HG03064 (cell line): ENCODE measurements around the gene HMCES.

Source experiments
- ATAC-seq: cut with Tn5 transposase; IDR thresholded peaks from one replicate; pipeline ENCODE4 v1.9.1; 2021; ENCODE audit warnings: low read depth; ENCODE audit not compliant: unreplicated experiment

The HMCES gene

DNA sequence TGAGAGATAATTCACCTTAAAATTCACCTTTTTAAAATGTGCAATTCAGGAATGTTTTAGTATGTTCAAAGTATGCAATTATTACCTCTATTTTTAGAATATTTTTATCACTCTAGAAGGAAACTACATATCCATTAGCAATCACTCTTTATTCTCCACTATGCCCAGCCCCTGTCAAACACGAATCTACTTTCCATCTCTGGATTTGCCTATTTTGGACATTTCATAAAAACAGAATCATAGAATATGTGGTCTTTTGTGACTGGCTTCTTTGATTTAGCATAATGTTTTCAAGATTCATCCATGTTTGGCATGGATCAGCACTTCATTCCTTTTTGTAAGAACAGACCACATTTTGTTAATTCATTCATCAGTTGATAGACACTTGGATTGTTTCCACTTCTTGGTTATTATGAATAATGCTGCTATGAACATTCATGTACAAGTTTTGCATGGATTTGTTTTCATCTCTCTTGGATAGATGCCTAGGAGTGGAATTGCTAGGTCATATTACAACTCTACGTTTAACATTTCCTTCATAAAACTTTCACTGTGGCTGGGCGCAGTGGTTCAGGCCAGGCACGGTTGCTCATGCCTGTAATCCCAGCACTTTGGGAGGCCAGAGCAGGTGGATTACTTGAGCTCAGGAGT lies 12.7 kb downstream of the HMCES start:
- no peak for ATAC-seq

DNA sequence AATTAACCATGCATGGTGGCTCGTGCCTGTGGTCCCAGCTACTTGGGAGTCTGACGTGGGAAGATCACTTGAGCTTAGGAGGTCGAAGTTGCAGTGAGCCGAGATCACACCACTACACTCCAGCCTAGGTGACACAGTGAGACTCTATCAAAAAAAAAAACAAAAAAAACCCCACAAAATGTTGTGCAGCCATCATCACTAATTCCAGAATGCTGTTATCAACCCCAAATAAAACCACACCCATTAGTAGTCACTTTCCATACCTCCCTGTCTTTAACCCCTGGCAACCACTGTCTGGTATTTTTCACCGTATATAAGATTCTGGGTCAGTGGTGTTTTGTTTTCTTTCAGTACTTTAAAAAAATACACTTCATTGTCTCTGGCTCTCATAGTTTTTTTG lies 16.6 kb downstream of the HMCES start:
- no peak for ATAC-seq

DNA sequence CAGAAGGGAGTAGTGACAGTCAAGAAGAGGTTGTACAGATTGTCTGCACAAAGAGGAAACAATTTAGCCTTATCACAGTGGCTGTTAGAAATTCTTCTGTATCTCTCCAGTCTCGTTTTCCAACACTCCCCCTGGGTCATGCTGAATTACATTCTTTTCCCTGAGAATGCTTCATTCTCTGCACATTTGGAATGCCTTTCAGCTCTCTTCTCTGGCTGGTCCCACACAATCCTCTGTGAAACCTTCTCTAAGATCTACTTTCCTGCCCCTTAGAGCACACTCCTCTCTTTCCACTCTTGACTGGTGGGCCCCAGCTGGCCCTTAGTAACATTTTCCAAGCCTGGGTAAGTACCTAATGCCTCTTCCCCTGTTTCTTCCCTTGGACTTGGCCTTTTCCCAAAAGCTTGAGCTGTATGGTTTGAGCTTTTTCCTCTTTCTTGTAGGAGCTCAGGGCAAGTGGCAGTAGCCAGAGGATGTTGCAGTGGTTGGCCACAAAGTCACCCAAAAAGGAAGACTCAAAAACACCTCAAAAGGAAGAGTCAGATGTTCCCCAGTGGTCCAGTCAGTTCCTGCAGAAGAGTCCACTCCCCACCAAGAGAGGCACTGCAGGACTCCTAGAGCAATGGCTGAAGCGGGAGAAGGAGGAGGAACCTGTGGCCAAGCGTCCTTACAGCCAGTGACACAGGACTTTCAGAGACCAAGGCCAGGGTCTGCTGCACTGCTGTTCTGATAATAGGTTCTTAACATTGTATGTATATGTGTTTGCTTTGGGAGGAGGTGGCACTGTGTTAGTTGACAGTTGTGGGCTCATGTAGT lies 25.7 kb downstream of the HMCES start:
- ATAC-seq, result no peak

DNA sequence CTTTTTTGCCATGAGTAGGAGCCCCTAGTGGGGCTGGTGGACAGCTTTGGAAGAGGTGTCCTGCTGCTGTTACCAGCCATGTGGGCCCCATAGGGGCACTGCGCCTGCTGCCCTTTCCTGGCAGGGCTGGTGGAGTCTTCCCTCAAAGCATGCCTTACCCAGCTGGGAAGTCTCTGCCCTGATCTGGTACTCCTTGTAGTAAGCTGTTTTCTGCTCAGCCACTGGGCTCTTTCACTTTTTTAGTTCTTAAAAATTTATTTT lies 26.2 kb downstream of the HMCES start:
- no peak for ATAC-seq

DNA sequence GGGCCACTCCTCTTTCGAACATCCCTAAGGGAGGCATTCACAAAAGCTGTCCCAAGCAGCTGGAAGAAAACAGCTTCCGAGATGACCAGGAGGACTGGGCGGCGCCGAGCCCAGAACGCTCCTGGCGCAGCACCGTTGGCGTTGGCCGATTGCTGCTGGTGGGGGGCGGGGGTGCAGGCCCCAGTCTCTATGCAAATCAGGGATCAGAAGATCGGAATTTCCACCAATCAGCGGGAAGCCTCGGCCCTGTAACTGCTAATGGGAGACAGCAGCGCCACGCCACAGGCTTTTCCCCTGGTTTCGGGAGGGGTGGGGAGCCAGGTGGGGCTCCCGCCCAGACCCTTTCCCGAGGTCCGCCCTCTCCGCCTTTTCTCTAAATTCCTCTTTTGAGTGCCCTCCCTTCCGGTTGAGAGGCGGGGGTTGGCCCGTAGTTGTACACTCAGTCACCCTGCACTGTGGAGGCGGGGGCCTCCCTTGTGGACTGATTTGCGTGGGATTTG lies 27.0 kb downstream of the HMCES start:
- ATAC-seq, result no peak

DNA sequence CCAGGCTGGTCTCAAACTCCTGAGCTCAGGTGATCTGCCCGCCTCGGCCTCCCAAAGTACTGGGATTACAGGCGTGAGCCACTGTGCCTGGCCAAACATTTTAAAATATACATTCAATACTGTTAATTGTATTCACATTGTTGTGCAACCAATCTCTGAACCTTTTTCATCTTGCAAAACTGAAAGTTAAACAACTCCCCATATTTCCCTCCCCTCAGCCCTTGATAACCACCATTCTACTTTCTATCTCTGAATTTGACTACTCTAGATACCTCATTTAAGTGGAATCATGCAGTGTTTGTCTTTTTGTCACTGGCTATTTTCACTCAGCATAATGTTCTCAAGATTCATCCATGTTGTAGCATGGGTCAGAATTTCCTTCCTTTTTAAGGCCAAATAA lies 30.0 kb downstream of the HMCES start:
- ATAC-seq, result no peak

DNA sequence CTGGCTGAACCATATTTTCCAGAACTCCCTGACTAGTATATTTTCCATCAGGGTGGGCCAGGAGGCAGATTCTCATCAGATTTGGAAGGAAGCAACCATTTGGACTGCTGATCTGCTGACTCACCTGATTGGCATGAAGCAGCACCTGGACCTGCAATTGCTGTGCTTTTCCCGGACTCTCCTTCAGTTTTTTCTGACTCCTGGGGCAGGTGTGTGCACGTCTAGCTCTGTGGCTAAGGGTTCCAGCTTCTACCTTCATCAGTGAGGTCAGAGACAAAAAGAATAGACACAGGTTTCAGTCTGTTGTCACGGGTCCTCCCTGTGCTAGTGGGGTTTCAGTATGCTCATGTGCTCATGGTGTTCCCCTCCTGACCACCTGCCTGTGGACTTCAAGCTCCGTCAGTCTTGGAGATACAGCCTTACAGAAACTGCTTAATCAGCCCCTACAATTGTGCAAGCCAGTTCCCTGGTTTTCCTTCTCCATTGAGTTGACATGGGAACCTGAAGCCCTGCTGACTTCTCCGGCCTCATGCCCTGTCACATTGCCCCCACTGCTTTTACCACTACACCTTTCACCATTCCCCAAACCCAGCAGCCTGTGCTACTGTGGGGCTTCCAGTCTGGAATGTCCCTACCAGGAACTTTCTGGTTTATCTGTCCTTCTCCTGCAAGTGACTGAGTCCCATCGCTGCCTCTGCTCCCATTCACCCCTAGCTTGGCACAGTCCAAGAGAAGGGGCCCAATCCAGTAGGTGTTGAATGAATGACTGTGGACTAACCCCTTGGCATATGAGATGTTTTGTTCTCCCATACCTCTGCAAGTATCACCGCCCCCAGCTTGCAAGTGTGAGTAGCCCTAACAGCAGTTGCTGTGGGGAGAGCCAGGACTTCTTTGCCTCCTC lies 31.7 kb downstream of the HMCES start:
- ATAC-seq, result no peak

DNA sequence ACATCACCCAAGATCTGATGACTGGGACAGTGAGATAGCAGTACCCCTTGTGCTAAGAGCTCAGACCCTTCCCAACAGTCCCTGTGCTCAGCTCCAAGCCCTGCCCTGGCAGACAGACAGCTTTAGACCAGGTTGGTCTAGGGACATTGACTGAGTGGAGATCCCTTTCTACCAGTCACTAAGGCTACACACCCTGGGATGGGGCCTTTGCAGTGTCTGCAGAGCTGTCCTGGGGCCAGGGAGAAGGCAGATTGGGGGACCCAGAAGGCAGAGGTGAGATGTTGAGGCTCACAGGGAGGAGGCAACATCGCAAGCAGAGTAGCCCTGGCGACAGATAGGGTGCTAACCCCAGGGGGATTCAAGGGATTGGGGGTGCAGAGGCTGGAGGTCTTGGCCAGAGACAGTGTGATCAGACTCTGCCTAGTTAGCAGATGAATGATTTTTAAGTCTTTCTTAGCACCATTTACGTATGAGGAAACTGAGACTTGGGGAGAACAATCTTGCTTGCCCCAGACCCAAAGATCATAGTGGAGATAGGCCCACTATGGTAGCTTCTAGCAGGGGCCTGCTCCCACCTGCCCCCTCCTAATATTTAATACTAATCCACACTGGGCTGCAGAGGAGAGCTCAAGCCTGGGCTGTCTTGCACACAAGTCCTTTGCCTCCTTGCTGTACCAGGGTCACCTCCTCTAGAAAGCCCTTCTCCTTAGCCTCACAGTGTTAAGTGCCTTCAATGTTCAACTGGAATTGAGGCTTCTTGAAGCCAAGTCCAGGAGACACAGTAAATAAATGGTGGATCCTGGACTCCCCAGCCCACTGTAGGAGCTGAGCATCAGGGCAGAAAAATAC lies 32.6 kb downstream of the HMCES start:
- no peak for ATAC-seq

DNA sequence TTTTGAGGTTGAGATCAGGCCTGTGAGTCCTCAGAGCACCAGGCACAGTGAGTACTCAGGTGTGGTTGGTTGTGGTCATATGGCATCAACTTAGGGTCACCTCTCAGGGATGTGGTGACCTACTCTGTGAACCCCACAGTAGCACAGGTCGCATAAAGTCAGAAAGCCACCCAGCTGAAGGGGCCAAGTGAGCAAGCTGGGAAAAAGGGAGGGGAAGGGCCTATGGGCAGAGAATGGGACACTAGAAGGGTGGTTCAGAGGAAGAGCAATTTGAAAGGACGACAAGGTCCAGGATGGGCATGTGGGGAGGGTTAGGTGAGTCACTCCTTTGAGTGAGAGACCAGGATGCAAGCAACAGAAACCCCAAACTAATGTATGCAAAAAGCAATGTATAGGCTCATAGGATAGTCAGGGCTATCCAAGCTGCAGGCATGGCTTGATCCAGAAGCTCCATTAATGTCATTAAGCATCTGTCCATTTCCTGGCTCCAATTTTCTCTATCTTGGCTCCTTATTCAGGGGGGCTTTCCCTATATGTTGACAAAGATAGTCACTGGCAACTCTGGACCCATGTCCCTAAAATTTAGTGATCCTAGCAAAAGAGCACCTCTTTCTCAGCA lies 33.5 kb downstream of the HMCES start:
- no peak for ATAC-seq

DNA sequence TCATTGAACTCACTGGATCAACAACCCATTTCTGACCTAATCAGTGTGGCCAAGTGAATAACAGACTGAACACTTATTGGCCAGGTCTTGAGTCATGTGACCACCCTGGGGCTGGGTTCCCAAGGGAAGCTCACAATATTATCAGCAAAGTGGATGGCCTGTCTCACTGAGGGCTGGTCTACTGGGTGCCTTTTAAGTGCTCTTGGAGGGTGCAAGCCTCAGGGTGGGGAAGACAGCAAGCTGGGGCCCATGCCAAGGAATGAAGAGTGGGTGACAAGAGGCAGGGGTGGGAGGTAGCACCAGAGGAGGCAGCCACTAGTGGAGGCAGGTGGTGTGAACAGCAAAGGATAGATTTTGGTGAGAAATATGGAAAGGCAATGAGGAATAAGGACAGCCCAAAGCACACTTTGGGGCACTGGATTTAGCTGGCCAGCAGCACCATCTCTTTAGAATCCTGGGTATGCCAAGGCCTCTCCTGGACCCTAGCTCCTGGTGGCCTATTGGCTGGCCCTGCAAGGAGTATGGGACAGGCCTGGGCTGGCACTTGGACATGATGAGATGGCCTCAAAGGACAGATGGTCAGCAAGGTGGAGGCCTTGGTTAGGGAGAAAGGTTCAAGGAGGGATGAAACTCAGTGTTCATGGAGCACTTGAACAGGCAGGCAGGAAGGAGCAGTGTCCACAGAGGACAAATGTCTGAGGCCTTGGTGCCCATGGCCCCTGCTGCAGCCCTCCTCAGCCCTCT lies 34.2 kb downstream of the HMCES start:
- no peak for ATAC-seq

DNA sequence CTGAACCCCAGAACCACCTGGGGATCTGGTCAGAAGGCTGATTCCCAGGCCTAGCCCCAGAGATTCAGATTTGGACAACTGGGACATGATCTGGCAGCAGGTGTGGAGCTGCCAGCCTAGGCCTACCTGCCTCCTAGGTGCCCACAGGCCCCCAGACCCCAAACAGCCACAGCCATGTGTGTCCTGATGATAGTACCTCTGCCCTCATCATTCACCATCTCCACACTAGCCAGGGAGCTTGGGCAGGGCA lies 34.7 kb downstream of the HMCES start:
- no peak for ATAC-seq

DNA sequence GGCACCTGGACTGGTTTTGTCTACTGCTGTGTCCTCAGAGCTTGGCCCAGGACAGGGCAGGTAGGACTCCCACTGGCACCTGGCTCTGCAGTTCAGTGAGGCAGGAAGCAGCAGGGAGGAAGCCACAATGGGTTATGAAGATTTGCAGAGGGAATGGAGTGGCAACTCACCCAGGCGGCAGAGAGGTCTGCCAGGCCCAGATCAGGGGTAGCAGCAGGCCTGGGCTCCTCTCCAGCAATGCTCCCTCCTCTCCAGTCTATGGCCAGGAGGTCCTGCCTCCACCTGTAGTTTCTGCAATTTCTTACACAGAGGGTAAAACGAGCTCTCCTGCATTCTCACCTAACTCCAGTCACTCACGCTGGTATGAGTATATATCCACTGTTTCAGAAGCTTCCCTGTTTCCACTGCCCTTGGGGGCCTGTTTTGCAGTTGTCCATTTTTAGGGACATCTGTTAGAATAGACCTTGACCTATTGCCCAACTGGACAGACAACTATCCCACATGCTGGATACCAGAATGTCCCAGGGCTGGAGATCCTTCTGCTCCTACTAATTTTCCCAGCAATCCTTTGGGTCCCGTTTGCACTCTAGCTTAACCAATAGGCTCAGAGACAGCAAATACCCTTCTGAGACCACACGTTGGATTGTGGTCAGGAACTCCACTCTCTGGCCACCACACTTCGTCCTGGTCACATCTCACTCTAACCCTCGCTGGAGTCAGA lies 35.2 kb downstream of the HMCES start:
- ATAC-seq, result no peak

DNA sequence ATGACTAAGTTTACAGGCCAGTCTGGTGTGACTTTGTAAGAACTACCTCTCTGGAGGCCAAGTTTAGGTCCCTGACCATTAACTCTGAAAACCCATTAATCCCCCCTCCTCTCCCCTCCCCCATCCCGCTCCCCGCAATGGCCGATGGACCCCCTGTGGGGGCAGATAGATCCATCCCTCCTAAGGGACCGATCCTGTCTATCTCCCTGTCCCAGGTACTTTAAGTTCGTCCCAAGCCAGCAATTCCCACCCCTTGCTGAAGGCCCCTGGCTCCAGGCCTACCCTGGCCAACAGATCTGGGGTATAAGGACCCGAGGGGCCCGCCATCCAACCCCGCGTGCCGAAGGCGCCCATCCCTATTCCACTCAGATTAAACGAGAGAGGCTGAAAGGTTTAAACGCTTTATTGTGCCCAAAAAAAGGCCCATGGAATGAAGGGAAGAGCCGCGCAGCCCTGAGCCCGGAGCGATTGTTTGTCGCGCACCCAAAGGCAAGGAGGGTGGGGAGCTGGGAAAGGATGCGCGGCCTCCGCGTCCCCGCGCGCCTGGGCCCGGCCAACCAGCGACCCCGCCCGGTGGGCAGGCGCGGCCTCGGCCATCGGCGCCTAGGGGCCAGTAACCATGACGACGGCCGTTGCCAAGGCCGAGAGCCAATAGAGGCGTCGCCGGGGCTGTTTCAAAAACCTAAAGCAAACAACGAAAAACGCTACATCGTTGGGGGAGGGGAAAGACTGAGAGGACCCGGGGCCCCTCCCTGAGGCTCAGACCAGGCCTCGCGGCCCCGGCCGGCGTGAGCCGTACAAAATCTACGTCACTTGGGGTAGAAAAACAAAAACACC lies 35.9 kb downstream of the HMCES start:
- ATAC-seq, result no peak

DNA sequence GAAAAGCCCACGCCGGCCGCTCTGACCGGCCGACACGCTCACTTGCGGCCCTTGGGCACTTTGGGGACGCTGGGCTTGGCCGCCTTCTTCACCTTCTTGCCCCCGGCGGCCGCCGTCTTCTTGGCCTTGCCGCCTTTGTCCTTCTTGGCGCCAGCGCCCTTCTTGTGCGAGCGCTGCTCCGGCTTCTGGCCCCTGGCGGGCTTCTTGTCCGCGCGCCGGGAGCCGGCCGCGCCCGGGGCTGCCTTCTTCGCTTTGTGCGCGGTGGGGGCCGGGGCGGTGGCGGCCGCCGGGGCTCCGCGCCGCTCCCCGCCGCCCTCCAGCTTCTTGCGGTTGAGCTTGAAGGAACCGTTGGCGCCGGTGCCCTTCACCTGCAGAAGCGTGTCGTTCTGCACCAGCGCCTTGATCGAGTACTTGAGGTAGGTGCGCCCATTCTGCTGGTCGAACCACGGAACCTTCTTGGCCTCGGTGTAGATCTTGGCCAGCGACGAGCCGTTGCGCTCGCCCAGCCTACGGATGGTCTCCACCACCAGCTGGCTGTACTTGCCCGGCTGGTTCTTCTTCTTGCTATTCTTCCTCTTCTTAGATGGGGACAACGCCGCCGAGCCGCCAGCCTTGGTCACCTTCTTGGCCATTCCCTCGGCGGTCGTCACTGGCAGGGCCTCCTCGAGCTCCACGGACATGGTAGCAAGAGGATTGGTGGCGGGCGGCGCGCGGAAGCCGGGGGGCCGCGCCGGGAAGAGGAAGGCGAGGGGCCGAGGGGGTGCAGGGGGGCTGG lies 36.7 kb downstream of the HMCES start:
- ATAC-seq, result no peak

DNA sequence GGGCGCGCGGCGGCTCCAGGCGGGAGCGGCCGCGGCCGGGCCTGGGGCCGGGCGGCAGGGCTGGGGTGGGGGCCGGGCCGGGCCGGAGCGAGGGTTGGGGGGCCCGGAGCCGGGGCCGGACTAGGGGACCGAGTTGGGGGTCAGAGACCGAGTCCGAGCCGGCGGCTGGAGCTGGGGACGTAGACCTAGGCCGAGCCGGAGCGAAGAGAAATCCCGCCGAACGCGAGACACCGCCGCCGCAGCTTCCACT lies 37.3 kb downstream of the HMCES start:
- no peak for ATAC-seq

DNA sequence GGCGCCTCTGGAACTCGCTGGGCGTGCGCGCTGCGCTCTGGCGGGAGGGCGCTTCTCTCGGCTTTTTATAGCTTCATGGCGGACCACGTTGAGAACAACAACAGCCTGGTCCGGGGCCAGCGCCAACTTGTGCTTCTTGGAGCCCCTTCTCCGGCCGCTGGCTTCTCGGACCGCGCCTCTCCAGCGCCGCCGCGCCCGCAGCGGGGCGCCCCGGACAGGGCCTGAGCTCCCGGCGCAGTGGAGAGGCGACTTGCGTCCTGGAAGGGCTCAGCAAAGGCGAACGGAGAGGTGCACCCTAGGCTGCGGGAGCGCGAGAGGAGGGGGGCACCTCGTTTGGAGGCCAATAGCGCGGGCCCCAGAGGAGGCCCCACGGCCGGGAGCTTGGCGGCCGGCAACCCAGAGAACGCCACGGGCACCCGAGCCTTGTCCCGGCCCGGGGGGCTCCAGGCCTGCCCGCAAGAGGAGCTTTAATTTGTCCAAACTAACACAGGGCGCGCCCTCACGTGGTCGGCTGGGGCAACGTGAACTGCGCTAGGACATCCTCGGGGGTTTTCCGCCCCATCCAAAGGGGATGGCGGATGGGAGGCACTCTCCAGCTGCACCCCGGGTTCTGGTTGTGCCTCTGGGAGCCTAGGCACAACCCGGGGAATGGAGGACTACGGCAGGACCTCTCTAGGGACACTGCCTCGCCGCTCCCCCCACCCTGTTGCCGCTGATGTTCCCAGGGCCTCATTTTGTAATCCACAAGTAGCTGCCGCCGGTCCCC lies 37.8 kb downstream of the HMCES start:
- peak; percentile 36 for ATAC-seq
